ENCODE results near the gene GLRX5.

GRCh38 chr14:95541932-95542930 is 7.4 kb downstream of the GLRX5 start:
- TF ChIP-seq CTCF (IDR thresholded peaks at IDR 0.05), result no peak
- TF ChIP-seq POLR2A (IDR thresholded peaks at IDR 0.05), result no peak
- no peak for TF ChIP-seq POLR2AphosphoS5 (IDR thresholded peaks at IDR 0.05)

Data from breast epithelium (tissue), 3 donors.